ENCODE measurements around the gene OTOGL.

Gene OTOGL

GRCh38 chr12:80317307-80317706 is 218.0 kb downstream of the OTOGL start:
- peaks cover 3% of the 10 kb centered on the region; the same call in 1 of the 2 replicates for H3K27me3 ChIP-seq (ENCODE audit: control insufficient read depth, low read length)
- H3F3A ChIP-seq (ENCODE audit: control insufficient read depth, insufficient read depth) = no peaks in the 10 kb centered on the region
- no peaks in the 10 kb centered on the region for H3K9me2 ChIP-seq (replicated peaks; ENCODE audit: control insufficient read depth, low read length)
- H3K79me2 ChIP-seq (ENCODE audit: control insufficient read depth, low read length) = no peaks in the 10 kb centered on the region
- H3K4me2 ChIP-seq (ENCODE audit: low read length) = no peak overlapping the region
- H3K4me3 ChIP-seq (ENCODE audit: low read length) = no peak overlapping the region
- TF ChIP-seq EZH2phosphoT487 (IDR thresholded peaks at IDR 0.05; ENCODE audit: borderline replicate concordance, low read length) (no peak), CTCF (IDR thresholded peaks at IDR 0.05; ENCODE audit: low read depth, low read length, poor library complexity, severe bottlenecking) (no peak)
- H4K20me1 ChIP-seq (ENCODE audit: control insufficient read depth, insufficient read depth, low read depth, low read length) = no peaks in the 10 kb centered on the region
- H3K9me3 ChIP-seq (ENCODE audit: control insufficient read depth, insufficient read depth, low read length) = no peaks in the 10 kb centered on the region
- H3K4me1 ChIP-seq (ENCODE audit: control insufficient read depth, low read length) = no peaks in the 10 kb centered on the region
- no peaks in the 10 kb centered on the region for H3K36me3 ChIP-seq (ENCODE audit: control insufficient read depth, low read length)
- H3K27ac ChIP-seq (ENCODE audit: low read depth, low read length) = no peak overlapping the region

- Histone ChIP-seq H3K27ac (ENCODE audit: low read depth, low read length) (no peak overlapping the region), H3K4me2 (ENCODE audit: low read length) (no peak overlapping the region), H4K20me1 (ENCODE audit: control insufficient read depth, insufficient read depth, low read depth, low read length) (no peaks in the 10 kb centered on the region), H3K4me3 (ENCODE audit: low read length) (no peak overlapping the region), H3F3A (ENCODE audit: control insufficient read depth, insufficient read depth) (no peaks in the 10 kb centered on the region), H3K9me2 (replicated peaks; ENCODE audit: control insufficient read depth, low read length) (no peaks in the 10 kb centered on the region), H3K36me3 (ENCODE audit: control insufficient read depth, low read length) (no peaks in the 10 kb centered on the region), H3K9me3 (ENCODE audit: control insufficient read depth, insufficient read depth, low read length) (no peaks in the 10 kb centered on the region), H3K27me3 (ENCODE audit: control insufficient read depth, low read length) (peaks cover 3% of the 10 kb centered on the region; the same call in 1 of the 2 replicates), H3K4me1 (ENCODE audit: control insufficient read depth, low read length) (no peaks in the 10 kb centered on the region), H3K79me2 (ENCODE audit: control insufficient read depth, low read length) (no peaks in the 10 kb centered on the region)
- no peak for TF ChIP-seq CTCF (IDR thresholded peaks at IDR 0.05; ENCODE audit: low read depth, low read length, poor library complexity, severe bottlenecking)
- TF ChIP-seq EZH2phosphoT487 (IDR thresholded peaks at IDR 0.05; ENCODE audit: borderline replicate concordance, low read length) = no peak
These were observed 218.6 kb downstream of the OTOGL start for GRCh38 chr12:80317899-80318298.

GRCh38 chr12:80320121-80320678 is 220.9 kb downstream of the OTOGL start:
- H3K79me2 ChIP-seq (ENCODE audit: control insufficient read depth, low read length) = no peaks in the 10 kb centered on the region

More at GRCh38 chr12:80320121-80320678, 220.9 kb downstream of the OTOGL start:
- Histone ChIP-seq H3K4me2 (ENCODE audit: low read length) (no peak overlapping the region), H3K4me1 (ENCODE audit: control insufficient read depth, low read length) (no peaks in the 10 kb centered on the region), H4K20me1 (ENCODE audit: control insufficient read depth, insufficient read depth, low read depth, low read length) (no peaks in the 10 kb centered on the region), H3F3A (ENCODE audit: control insufficient read depth, insufficient read depth) (no peaks in the 10 kb centered on the region), H3K4me3 (ENCODE audit: low read length) (no peak overlapping the region), H3K9me3 (ENCODE audit: control insufficient read depth, insufficient read depth, low read length) (no peaks in the 10 kb centered on the region), H3K27ac (ENCODE audit: low read depth, low read length) (no peak overlapping the region), H3K27me3 (ENCODE audit: control insufficient read depth, low read length) (peaks cover 3% of the 10 kb centered on the region; the same call in 1 of the 2 replicates), H3K9me2 (replicated peaks; ENCODE audit: control insufficient read depth, low read length) (no peaks in the 10 kb centered on the region), H3K36me3 (ENCODE audit: control insufficient read depth, low read length) (no peaks in the 10 kb centered on the region)
- TF ChIP-seq EZH2phosphoT487 (IDR thresholded peaks at IDR 0.05; ENCODE audit: borderline replicate concordance, low read length) (no peak), CTCF (IDR thresholded peaks at IDR 0.05; ENCODE audit: low read depth, low read length, poor library complexity, severe bottlenecking) (no peak)
